22Rv1 (cell line): Measurements from ENCODE around the gene GAP43.

ENCODE experiments used
- ZFX ChIP-seq: fragments of 450-650 bp; IDR thresholded peaks from 2 replicates; pipeline ENCODE4 v1.6.1; 2017; ENCODE audit warnings: antibody characterized with exemption, borderline replicate concordance
- TF ChIP-seq, protein P1 (sequence below): fragments of 450-650 bp; IDR thresholded peaks from 2 replicates; pipeline ENCODE4 v1.5.1; 2017; ENCODE audit warnings: mild to moderate bottlenecking

DNA sequence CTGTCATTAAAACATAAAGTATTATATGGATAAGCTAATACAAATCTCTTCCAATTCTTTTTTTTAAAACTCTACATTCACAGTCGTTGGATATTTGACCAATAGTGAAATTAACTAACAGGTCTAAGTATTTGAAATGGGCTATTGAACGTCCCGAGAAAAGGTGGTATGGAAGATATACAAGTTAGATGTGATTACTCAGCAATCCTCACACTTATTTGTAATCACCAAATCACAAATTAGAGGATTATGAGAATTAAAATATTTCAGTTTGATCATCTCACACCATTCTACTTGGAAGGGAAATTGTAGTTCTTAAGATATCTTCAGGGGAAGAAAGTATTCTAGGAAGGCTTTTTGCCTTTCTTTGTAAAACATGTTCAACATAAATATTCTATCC, 60.5 kb downstream of the GAP43 start:
- TF ChIP-seq, protein P1, sequence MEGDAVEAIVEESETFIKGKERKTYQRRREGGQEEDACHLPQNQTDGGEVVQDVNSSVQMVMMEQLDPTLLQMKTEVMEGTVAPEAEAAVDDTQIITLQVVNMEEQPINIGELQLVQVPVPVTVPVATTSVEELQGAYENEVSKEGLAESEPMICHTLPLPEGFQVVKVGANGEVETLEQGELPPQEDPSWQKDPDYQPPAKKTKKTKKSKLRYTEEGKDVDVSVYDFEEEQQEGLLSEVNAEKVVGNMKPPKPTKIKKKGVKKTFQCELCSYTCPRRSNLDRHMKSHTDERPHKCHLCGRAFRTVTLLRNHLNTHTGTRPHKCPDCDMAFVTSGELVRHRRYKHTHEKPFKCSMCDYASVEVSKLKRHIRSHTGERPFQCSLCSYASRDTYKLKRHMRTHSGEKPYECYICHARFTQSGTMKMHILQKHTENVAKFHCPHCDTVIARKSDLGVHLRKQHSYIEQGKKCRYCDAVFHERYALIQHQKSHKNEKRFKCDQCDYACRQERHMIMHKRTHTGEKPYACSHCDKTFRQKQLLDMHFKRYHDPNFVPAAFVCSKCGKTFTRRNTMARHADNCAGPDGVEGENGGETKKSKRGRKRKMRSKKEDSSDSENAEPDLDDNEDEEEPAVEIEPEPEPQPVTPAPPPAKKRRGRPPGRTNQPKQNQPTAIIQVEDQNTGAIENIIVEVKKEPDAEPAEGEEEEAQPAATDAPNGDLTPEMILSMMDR: no peak
- TF ChIP-seq ZFX: no peak
